B cell (primary cell): Measurements from ENCODE around the gene NMUR1.

Experiments used
- CTCF ChIP-seq: fragments of 200-600 bp; IDR thresholded peaks from one replicate; pipeline ENCODE4 v1.8.0; 2022; ENCODE audit warnings: antibody characterized with exemption, mild to moderate bottlenecking
- EZH2 ChIP-seq: IDR thresholded peaks from 2 replicates; pipeline ENCODE4 v1.6.1; 2012; ENCODE audit warnings: borderline replicate concordance, low read depth, mild to moderate bottlenecking, moderate library complexity, low read length; ENCODE audit not compliant: insufficient read depth, poor library complexity, severe bottlenecking

GRCh38 chr2:231476920-231477319 lies 53.3 kb downstream of the NMUR1 start:
- TF ChIP-seq CTCF (no peak), EZH2 (no peak)
